OCI-LY1 (cell line): ENCODE measurements around the gene ADO.

Source experiments
- H2AFZ ChIP-seq: fragments of 200-600 bp; sonication (generic), shearing (Covaris generic); 2 replicates; pipeline ENCODE4 v1.6.0; 2014; ENCODE audit warnings: antibody characterized with exemption, mild to moderate bottlenecking, low read length
- H3F3A ChIP-seq: fragments of 200-600 bp; sonication (generic), shearing (Covaris generic); 2 replicates; pipeline ENCODE4 v1.6.0; 2014; ENCODE audit warnings: mild to moderate bottlenecking, antibody characterized with exemption, low read length, moderate library complexity; ENCODE audit not compliant: insufficient read depth
- H3K27ac ChIP-seq: fragments of 200-600 bp; sonication (generic); 2 replicates; pipeline ENCODE4 v1.5.1; 2014; ENCODE audit warnings: low read length, mixed run types, mild to moderate bottlenecking, low read depth; ENCODE audit not compliant: poor library complexity, severe bottlenecking
- H3K27me3 ChIP-seq: fragments of 200-600 bp; sonication (generic); 2 replicates; pipeline ENCODE4 v1.6.0; 2014; ENCODE audit warnings: antibody characterized with exemption, mild to moderate bottlenecking, low read length, moderate library complexity; ENCODE audit not compliant: insufficient read depth
- H3K36me3 ChIP-seq: fragments of 200-600 bp; sonication (generic); 2 replicates; pipeline ENCODE4 v1.6.1; 2014; ENCODE audit warnings: mild to moderate bottlenecking, antibody characterized with exemption, low read length, moderate library complexity, mixed read lengths; ENCODE audit not compliant: insufficient read depth
- H3K4me1 ChIP-seq: fragments of 200-600 bp; sonication (generic); 2 replicates; pipeline ENCODE4 v1.5.1; 2014; ENCODE audit warnings: mild to moderate bottlenecking, low read length, moderate library complexity; ENCODE audit not compliant: insufficient read depth, severe bottlenecking
- H3K4me2 ChIP-seq: fragments of 200-600 bp; sonication (generic), shearing (Covaris generic); 2 replicates; pipeline ENCODE4 v1.6.1; 2014; ENCODE audit warnings: low read length
- H3K4me3 ChIP-seq: fragments of 200-600 bp; sonication (generic); 2 replicates; pipeline ENCODE4 v1.5.1; 2014; ENCODE audit warnings: low read length, low read depth, mild to moderate bottlenecking, mixed read lengths; ENCODE audit not compliant: poor library complexity, severe bottlenecking
- H3K79me2 ChIP-seq: fragments of 200-600 bp; shearing (Covaris generic); 2 replicates; pipeline ENCODE4 v1.6.1; 2016; ENCODE audit warnings: mixed run types, low read length, mixed read lengths; ENCODE audit not compliant: insufficient read depth
- H3K9ac ChIP-seq: fragments of 200-600 bp; sonication (generic), shearing (Covaris generic); 2 replicates; pipeline ENCODE4 v1.6.1; 2014; ENCODE audit warnings: mild to moderate bottlenecking, low read length, mixed read lengths
- H3K9me2 ChIP-seq: fragments of 200-600 bp; sonication (generic), shearing (Covaris generic); 2 replicates; pipeline ENCODE4 v1.6.1; 2014; ENCODE audit warnings: low read depth, mild to moderate bottlenecking, low read length, mixed read lengths
- H3K9me3 ChIP-seq: fragments of 200-600 bp; shearing (Covaris generic); 2 replicates; pipeline ENCODE4 v1.6.1; 2014; ENCODE audit warnings: low read length, mixed read lengths
- H4K20me1 ChIP-seq: fragments of 200-600 bp; sonication (generic), shearing (Covaris generic); 2 replicates; pipeline ENCODE4 v1.6.0; 2016; ENCODE audit warnings: mild to moderate bottlenecking, low read length; ENCODE audit not compliant: insufficient read depth
- EZH2 ChIP-seq: fragments of 200-600 bp; sonication (generic), shearing (Covaris generic); IDR thresholded peaks from 2 replicates; pipeline ENCODE4 v1.8.0; 2017; ENCODE audit warnings: borderline replicate concordance, mixed run types, mild to moderate bottlenecking, antibody characterized with exemption, low read length, moderate library complexity, mixed read lengths
- TF ChIP-seq, protein P1 (sequence below): fragments of 200-600 bp; sonication (generic), shearing (Covaris generic); IDR thresholded peaks from 2 replicates; pipeline ENCODE4 v1.5.1; 2017; ENCODE audit warnings: mild to moderate bottlenecking, antibody characterized with exemption, low read length, moderate library complexity, mixed read lengths

Gene ADO

DNA sequence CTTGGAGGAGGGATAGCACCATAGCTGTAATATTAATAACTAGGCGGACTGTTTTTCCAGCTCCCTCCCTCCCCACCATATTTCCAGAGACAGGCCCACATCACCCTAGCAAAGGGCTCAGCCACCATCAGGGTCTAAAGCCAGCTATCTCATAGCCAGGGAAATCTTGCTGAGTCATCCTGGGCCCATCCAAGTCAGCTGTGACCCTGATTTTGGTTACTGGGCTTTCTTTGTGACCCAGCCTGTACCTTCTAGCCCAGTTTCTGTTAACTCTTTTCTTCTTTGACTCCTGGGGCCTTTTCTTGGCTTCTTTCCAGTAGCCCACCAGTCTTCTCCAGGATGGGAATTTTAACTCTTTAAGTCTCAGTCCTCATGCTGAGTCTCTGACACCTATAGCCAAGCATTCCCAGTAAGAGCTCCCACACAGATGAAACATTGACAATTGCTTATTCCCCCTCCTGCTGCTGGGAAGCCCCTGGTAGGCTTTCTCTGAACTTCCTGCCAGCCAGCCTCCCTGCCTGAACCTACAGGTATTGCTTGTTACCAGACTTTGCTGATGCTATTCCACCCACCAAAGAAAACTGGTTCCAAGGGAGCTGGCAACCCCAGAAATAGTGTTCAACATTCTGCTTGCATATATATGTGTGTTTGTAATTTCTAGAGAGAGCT is 34.8 kb upstream of the ADO start:
- Histone ChIP-seq H3F3A (no peaks in the 10 kb centered on the region), H3K79me2 (no peaks in the 10 kb centered on the region), H3K4me2 (no peak overlapping the region), H4K20me1 (no peaks in the 10 kb centered on the region), H3K4me3 (no peak overlapping the region), H3K9me3 (no peaks in the 10 kb centered on the region), H3K4me1 (no peaks in the 10 kb centered on the region), H2AFZ (no peak overlapping the region), H3K36me3 (no peaks in the 10 kb centered on the region), H3K9ac (no peak overlapping the region), H3K27me3 (no peaks in the 10 kb centered on the region), H3K27ac (no peak overlapping the region), H3K9me2 (no peaks in the 10 kb centered on the region)
- no peak for TF ChIP-seq EZH2
- TF ChIP-seq, protein P1, sequence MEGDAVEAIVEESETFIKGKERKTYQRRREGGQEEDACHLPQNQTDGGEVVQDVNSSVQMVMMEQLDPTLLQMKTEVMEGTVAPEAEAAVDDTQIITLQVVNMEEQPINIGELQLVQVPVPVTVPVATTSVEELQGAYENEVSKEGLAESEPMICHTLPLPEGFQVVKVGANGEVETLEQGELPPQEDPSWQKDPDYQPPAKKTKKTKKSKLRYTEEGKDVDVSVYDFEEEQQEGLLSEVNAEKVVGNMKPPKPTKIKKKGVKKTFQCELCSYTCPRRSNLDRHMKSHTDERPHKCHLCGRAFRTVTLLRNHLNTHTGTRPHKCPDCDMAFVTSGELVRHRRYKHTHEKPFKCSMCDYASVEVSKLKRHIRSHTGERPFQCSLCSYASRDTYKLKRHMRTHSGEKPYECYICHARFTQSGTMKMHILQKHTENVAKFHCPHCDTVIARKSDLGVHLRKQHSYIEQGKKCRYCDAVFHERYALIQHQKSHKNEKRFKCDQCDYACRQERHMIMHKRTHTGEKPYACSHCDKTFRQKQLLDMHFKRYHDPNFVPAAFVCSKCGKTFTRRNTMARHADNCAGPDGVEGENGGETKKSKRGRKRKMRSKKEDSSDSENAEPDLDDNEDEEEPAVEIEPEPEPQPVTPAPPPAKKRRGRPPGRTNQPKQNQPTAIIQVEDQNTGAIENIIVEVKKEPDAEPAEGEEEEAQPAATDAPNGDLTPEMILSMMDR: no peak

DNA sequence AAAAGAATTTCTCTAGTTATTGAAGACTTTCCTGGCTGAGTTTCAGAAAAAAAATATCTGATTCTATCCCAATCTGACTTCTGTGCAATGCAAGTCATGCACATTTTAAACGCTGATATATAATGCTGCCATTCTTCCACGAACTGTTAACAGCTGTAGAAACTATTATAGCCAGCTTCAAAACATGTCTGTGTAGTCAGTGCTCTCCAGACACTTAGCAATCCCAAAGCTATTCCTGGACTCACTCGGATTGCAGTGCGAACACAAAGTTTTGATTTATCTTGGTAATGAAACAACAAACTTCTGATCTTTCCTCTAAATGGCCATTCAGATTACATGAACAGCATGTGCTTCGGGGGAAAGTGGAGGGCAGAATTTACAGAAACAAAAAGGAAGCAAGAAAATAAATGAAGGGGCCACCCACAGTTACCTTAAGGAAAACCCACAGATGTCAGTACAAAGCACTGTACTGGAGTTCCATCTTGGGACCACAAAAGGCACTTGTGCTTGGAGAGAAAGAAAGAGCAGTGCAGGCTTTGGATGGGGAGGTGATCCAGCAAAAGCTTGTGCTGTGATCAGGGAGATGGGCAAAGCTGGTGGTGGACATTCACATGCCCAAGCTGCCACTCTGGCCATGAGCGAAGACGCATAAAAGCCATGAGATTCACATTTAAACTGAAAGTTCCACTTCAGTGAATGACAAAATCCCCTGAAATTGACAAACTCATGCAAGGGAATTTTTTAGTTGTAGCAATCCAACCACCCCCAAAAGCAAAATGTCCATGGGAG is 32.1 kb upstream of the ADO start:
- Histone ChIP-seq H2AFZ (no peak overlapping the region), H3K4me2 (no peak overlapping the region), H3K79me2 (no peaks in the 10 kb centered on the region), H3K27me3 (no peaks in the 10 kb centered on the region), H3K9ac (no peak overlapping the region), H3K4me3 (no peak overlapping the region), H3K9me2 (no peaks in the 10 kb centered on the region), H3F3A (no peaks in the 10 kb centered on the region), H3K36me3 (no peaks in the 10 kb centered on the region), H3K9me3 (no peaks in the 10 kb centered on the region), H3K27ac (no peak overlapping the region), H3K4me1 (no peaks in the 10 kb centered on the region), H4K20me1 (no peaks in the 10 kb centered on the region)
- TF ChIP-seq, protein P1: no peak
- no peak for TF ChIP-seq EZH2

DNA sequence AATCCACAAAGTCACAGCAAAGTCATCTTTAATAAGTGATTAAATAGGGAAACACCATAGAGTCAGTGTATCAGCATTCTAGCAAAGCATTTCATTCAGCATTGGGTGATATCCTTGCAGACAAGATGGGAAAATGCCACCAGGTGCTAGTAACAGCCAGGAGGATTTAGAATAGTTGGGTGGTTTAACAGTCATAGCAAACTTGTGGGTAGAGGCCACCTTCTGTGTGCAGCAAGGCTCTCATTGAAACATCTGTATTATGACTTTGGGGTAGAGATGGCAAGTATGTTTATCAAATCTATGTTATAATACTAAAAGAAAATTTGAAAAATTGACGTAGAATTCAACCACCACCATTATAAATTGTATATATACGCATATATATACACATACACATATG is 26.4 kb upstream of the ADO start:
- no peaks in the 10 kb centered on the region for H3F3A ChIP-seq
- no peaks in the 10 kb centered on the region for H3K79me2 ChIP-seq
- TF ChIP-seq, protein P1: no peak
- TF ChIP-seq EZH2: no peak
- no peak overlapping the region for H2AFZ ChIP-seq
- H3K9ac ChIP-seq: no peak overlapping the region
- H3K9me2 ChIP-seq: no peaks in the 10 kb centered on the region
- H3K4me1 ChIP-seq: peaks cover 11% of the 10 kb centered on the region
- H3K36me3 ChIP-seq: no peaks in the 10 kb centered on the region
- H3K4me2 ChIP-seq: no peak overlapping the region
- H4K20me1 ChIP-seq: no peaks in the 10 kb centered on the region
- no peak overlapping the region for H3K4me3 ChIP-seq
- no peaks in the 10 kb centered on the region for H3K9me3 ChIP-seq
- H3K27me3 ChIP-seq: no peaks in the 10 kb centered on the region
- no peak overlapping the region for H3K27ac ChIP-seq
